Keratinocyte (primary cell): ENCODE results near the gene APOD.

Experiments
- EZH2 ChIP-seq: IDR thresholded peaks from one replicate; pipeline ENCODE4 v1.6.1; 2012; ENCODE audit warnings: inconsistent platforms, mild to moderate bottlenecking, low read length, moderate library complexity
- TF ChIP-seq, protein P1 (sequence below), 3 experiments: IDR thresholded peaks in 1 of 3; conservative IDR thresholded peaks in 1 of 3; optimal IDR thresholded peaks in 1 of 3; 2 replicates in 2 of 3; 3 replicates in 1 of 3; pipeline versions ENCODE3 to v1.5.1; 2011; ENCODE audit warnings: low read length in 3 of 3, mild to moderate bottlenecking in 3 of 3, moderate library complexity in 2 of 3, control low read depth in 1 of 3, inconsistent platforms in 1 of 3; ENCODE audit not compliant: insufficient read depth in 2 of 3; ENCODE audit errors: extremely low read depth in 1 of 3

DNA sequence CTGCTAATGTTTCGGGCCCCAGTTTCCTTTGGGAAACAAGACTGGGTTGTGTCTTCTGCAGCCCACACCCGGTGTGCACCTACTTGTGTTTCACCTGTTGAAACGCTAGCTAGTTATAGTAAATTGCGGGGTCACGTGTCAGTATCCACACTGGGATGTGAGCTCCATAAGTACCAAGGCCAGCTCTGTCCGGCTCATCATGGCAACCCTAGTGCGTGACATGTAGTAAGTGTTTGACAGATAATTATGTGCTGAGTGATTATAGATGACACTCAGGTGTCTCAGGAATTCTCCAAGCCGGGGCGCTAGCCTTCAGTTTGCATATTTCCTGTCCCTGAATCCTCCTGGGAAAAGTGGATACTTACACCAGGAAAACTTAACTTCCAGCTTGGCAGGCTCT, 12.8 kb downstream of the APOD start:
- TF ChIP-seq, protein P1, sequence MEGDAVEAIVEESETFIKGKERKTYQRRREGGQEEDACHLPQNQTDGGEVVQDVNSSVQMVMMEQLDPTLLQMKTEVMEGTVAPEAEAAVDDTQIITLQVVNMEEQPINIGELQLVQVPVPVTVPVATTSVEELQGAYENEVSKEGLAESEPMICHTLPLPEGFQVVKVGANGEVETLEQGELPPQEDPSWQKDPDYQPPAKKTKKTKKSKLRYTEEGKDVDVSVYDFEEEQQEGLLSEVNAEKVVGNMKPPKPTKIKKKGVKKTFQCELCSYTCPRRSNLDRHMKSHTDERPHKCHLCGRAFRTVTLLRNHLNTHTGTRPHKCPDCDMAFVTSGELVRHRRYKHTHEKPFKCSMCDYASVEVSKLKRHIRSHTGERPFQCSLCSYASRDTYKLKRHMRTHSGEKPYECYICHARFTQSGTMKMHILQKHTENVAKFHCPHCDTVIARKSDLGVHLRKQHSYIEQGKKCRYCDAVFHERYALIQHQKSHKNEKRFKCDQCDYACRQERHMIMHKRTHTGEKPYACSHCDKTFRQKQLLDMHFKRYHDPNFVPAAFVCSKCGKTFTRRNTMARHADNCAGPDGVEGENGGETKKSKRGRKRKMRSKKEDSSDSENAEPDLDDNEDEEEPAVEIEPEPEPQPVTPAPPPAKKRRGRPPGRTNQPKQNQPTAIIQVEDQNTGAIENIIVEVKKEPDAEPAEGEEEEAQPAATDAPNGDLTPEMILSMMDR (optimal IDR thresholded peaks at IDR 0.05 in 1 of 3, IDR thresholded peaks at IDR 0.05 in 1 of 3, conservative IDR thresholded peaks at IDR 0.05 in 1 of 3; ENCODE audit: extremely low read depth in 1 of 3, insufficient read depth in 2 of 3, low read length in 3 of 3) = no peak
- TF ChIP-seq EZH2 = no peak
